Measurements from ENCODE around the gene C19orf38.
"Not testable (repeated sequence)": the region's sequence is repeated elsewhere in the genome, so short reads cannot be mapped to it uniquely, and the experiment has no call there.

Gene C19orf38

GRCh38 chr19:10863107-10863717 is 15.0 kb downstream of the C19orf38 start:
- Histone ChIP-seq H3K4me1 (peaks cover 0 to 23% (median 10%) of the 10 kb centered on the region in 4 donors), H3K36me3 (no peaks in the 10 kb centered on the region), H3K4me3 (peak overlapping the region; percentile 5 to 17), H3K9me3 (no peaks in the 10 kb centered on the region), H3K27ac (peak overlapping the region; percentile 59 to 71), H3K27me3 (no peaks in the 10 kb centered on the region)
- intact Hi-C loops (cut with DNase I; ENCODE audit: low total_unique reads) = no loop called here
- DNase-seq = peak; percentile 49 to 84
- no peak for TF ChIP-seq CTCF (IDR thresholded peaks at IDR 0.05)

DNA sequence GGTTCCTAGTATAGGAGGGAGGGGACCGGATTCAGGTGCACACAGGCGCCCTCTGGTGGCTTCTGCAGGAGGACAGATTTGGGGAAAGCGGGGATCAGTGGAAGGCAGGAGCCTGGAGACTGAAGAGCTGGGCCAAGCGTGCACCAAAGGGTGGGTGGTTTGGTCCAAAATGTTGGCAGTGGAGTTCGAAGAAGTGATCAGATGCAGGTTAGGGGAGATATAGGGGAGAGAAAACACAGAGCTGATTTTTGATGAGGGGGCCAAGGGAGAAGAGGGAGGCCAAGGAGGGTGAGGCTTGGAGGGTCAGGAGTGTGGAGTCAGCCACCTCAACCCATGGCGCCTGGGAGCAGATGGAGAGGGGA is 16.3 kb downstream of the C19orf38 start:
- Histone ChIP-seq H3K27ac (peak overlapping the region; percentile 59 to 71), H3K36me3 (no peaks in the 10 kb centered on the region), H3K4me3 (no peak overlapping the region), H3K4me1 (peaks cover 0 to 23% (median 10%) of the 10 kb centered on the region in 4 donors), H3K9me3 (no peaks in the 10 kb centered on the region), H3K27me3 (no peaks in the 10 kb centered on the region)
- TF ChIP-seq CTCF (IDR thresholded peaks at IDR 0.05) = peak; percentile 83 to 87
- peak; percentile 83 to 90 for DNase-seq
- intact Hi-C loops (cut with DNase I; ENCODE audit: low total_unique reads) = loop anchor here (2.0 kb wide), 1 partner anchor 148 kb away; no protein-coding TSS in a partner anchor

GRCh38 chr19:10866495-10866894 is 18.3 kb downstream of the C19orf38 start:
- no peaks in the 10 kb centered on the region for H3K9me3 ChIP-seq
- no peak for TF ChIP-seq CTCF (IDR thresholded peaks at IDR 0.05)
- no peak for DNase-seq
- H3K4me1 ChIP-seq = peaks cover 5 to 27% (median 13%) of the 10 kb centered on the region in 4 donors
- H3K4me3 ChIP-seq = no peak overlapping the region
- H3K27me3 ChIP-seq = no peaks in the 10 kb centered on the region
- no peak overlapping the region for H3K27ac ChIP-seq
- intact Hi-C loops (cut with DNase I; ENCODE audit: low total_unique reads) = no loop called here
- H3K36me3 ChIP-seq = no peaks in the 10 kb centered on the region

GRCh38 chr19:10868872-10869547 is 20.8 kb downstream of the C19orf38 start:
- intact Hi-C loops (cut with DNase I; ENCODE audit: low total_unique reads) = no loop called here
- DNase-seq = no peak
- H3K4me1 ChIP-seq = peaks cover 7 to 25% (median 18%) of the 10 kb centered on the region in 4 donors
- no peak overlapping the region for H3K4me3 ChIP-seq
- no peak for TF ChIP-seq CTCF (IDR thresholded peaks at IDR 0.05)
- no peak overlapping the region for H3K27ac ChIP-seq
- H3K27me3 ChIP-seq = no peaks in the 10 kb centered on the region
- no peaks in the 10 kb centered on the region for H3K36me3 ChIP-seq
- no peaks in the 10 kb centered on the region for H3K9me3 ChIP-seq

DNA sequence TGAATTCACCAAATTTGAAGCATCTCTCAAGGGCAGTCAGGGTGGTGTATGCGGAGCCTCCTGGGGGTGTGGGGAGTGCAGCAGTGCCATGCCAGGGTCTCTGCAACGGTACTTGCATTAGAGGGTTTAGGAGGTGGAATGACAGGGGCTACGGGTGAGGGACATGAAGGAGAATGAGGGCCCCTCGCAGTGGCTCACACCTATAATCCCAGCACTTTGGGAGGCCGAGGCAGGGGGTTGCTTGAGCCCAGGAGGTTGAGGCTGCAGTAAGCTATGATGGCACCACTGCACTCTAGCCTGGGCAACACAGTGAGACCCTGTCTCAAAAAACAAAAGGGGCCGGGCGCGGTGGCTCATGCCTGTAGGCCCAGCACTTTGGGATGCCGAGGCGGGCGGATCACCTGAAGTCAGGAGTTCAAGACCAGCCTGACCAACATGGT is 21.7 kb downstream of the C19orf38 start:
- DNase-seq = peak; percentile 39 to 75
- H3K9me3 ChIP-seq, H3K4me3 ChIP-seq, H3K27me3 ChIP-seq, H3K36me3 ChIP-seq: not testable (repeated sequence)
- Histone ChIP-seq H3K4me1 (peaks cover 7 to 23% (median 13%) of the 10 kb centered on the region in 4 donors), H3K27ac (peak overlapping the region in 1 of 2 donors; percentile 87)
- intact Hi-C loops (cut with DNase I; ENCODE audit: low total_unique reads) = loop anchor here (5.0 kb wide), 1 partner anchor 57 kb away; the partner anchor contains the start of genes TIMM29 and YIPF2

DNA sequence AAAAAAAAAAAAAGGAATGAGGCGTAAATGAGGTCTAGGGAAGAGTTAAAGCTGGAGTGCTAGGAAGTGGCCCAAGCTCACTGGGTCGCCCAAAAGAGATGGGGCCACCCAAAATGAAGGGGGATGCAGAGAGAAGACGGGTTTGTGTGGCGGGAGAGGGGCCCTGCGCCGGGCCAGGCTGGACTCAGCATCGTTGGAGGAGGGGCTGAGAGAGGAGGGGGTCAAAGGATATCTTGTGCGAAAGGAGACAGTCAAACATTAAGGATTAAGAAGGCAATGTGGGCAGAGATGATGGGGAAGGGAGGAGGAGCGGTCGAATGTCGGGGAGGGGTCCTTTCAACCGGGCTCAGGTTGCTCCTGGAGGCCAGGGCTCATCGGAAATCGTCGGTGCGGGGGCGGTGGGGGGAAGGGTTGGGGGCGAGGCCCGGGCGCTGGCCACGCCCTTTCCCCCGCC is 22.3 kb downstream of the C19orf38 start:
- TF ChIP-seq CTCF (IDR thresholded peaks at IDR 0.05) = no peak

More for the DNA sequence above, 22.3 kb downstream of the C19orf38 start:
- Histone ChIP-seq H3K9me3 (no peaks in the 10 kb centered on the region), H3K27ac (peak overlapping the region; percentile 75 to 87), H3K4me3 (peak overlapping the region; percentile 49 to 59), H3K27me3 (no peaks in the 10 kb centered on the region), H3K4me1 (peaks cover 7 to 24% (median 15%) of the 10 kb centered on the region in 4 donors), H3K36me3 (no peaks in the 10 kb centered on the region)
- intact Hi-C loops (cut with DNase I; ENCODE audit: low total_unique reads) = loop anchor here (5.0 kb wide), 1 partner anchor 57 kb away; the partner anchor contains the start of genes TIMM29 and YIPF2
- DNase-seq = no peak
